Measurements from ENCODE around the gene CFAP74. TPM values are rescaled to one million over a fixed set of nuclear protein-coding genes. Genes with fewer than 3 reads are reported as not detected.

CFAP74 gene
- total RNA-seq, 1 donor from 2014 or later = 3.5 TPM

DNA sequence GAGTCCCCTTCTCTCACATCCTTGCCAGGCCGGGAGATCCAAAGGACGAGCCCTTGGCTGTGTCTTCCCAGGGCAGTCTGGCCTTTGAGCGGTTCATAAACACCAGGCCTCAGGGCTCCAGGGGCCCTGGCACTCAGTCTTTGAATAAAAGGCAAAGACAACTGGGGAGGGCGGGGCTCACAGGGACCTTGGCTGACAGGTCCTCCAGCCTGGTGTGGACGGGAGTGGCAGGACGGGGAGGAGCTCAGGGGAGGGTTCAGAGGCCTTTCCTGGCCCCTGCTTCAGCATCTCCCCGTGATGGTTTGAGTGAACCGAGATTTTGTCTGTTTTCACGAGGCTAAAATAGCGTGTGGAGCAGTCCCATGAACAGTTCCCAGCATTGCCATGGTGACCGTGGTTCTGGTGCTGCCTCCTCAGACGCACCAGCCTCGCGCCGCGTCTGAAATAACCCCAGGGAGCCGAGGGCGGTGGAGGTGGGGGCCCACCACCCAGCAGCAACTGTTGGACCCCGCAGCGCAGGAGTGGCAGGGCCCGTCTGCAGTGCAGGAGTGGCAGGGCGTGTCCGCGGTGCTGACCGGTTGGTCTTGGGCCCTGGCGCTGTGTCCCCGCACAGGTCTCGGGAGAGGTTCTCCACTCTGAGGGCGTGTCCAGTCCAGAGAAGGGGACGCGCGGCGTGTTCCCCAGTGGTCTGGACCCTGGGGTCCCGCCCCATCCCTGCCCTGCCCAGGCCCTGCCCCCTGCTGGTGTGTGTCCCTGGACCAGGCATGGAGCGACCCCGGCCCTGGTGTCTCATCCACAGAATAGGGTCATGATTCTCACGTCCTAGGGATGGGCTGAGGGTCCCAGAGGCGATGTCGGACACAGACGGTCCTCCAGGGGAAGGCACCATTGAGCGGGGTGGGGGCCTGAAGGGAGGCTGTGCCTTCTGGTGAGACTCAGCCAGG, 39.5 kb upstream of the CFAP74 start:
- ATAC-seq (no peak), DNase-seq (ENCODE audit: low spot score) (no peak)

DNA sequence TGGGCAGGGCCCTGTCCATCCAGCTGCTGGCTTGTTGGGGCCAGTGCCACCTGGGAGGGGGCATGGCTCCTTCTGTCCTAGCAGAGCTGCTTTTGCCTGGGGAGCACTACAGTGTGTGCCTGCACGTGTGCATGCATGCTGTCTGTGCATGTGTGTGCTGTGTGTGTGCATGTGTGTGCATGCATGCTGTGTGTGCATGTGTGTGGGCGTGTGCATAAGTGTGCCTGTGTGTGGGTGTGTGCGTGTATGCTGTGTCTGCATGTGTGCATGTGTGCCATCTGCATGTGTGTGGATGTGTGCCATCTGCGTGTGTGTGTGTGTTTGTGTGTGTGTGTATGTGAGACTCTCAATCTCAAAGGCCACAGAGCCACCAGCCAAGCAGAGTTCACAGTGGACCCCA, 38.3 kb upstream of the CFAP74 start:
- ATAC-seq = no peak
- DNase-seq (ENCODE audit: low spot score) = no peak

DNA sequence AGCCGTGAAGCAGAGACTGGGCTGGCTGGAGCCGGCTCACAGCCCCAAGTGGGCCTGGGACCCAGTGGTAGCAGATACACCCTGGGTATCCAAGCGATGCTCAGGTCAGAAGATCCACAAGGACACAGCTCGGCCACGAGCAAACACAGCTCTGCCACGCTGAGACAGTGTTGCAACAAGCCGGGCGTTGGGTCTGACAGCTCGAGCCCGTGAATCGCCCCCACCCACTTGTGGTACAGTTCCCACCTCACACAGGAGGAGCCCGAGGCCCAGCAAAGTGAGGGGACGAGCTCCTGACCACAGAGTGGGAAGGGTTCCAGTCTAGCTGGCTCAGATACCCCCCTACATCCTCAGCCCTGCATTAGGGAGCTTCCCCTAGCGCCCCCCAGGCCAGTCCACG, 37.7 kb upstream of the CFAP74 start:
- DNase-seq (ENCODE audit: low spot score) (no peak), ATAC-seq (no peak)

DNA sequence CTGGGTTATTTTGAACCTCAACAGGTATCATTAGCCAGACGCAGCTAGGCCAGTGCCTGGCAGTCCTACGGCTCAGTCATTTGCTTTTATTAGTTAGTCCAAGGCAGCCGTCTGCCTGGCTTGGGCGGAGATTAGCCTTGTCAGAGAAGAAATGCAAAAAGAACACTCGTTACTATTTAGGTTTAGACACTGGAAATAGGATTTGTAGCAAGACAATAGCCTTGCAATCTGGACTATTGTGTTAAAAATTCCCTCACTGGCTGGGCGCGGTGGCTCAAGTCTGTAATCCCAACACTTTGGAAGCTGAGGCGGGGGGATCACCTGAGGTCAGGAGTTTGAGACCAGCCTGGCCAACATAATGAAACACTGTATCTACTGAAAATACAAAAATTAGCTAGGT, 35.7 kb upstream of the CFAP74 start:
- ATAC-seq = no peak

DNA sequence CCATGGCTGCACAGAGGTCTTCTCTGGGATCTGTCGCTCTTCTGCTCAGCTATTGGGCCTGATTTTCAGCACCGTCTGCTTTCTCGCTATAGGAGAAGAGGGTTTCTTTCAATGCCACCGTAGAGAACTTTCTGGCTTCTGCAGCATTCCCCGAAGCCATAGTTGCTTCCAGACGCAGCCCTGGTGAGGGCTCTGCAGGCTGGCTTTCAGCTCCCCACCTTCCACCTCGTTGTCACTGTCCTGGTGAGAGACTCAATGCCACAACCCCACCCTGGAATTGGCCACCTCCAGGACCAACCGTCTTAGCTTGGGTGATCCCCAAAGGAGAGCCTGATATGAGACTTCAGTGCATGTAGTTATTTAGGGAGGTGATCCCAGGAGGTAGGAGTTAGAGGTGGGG, 34.6 kb upstream of the CFAP74 start:
- DNase-seq (ENCODE audit: low spot score) (no peak), ATAC-seq (no peak)

More for the DNA sequence above, 35.7 kb upstream of the CFAP74 start:
- no peak for DNase-seq (ENCODE audit: low spot score)

DNA sequence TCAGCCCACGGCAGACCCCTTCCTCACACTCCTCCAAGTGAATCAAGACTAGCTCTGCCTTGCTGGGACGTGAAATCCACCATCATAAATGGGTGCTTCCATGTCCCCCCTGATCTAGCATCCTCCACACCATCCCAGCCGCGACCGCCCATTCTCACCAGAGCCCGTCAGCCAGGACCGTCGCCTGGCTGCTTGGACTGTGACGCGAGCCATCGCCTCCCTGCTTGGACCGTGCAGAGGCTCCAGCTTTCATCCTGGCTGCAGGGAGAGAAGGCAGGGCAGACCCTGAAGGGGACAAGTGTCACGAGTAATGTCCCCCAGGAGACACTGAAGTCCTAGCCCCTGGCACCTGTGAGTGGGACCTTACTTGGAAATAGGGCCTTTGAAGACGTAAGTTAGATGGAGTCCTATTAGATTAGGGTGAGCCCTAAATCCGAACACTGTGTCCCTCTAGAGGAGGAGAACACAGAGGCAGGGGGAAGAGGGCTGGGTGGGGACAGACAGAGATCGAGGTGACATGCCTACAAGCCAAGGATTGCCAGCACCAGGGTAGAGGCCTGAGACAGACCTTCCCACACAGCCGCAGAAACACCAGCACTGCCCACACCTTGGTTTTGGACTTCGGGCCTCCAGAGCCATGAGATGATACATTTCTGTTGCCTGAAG, 33.9 kb upstream of the CFAP74 start:
- peak; percentile 14 for ATAC-seq
- DNase-seq (ENCODE audit: low spot score) = no peak

DNA sequence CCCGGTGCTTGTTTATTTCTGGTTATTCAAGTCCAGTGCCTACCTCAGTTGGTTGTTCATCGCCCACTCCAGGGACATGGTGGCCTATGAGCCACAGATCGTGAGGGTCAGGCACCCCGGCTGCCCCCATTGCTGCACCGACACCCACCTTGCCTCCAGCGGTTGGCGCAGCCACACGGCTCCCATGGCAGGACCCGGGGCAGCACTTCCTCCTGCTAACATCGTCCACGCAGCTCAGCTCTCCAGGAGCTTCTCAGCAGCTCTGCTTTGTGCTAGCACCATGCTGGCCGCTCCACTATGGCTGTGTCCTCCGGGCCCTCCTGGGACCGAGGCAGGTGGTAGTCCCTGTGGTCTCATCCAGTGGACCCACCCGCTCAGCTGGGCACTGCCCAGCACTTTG, 32.7 kb upstream of the CFAP74 start:
- DNase-seq (ENCODE audit: low spot score) (no peak), ATAC-seq (no peak)

DNA sequence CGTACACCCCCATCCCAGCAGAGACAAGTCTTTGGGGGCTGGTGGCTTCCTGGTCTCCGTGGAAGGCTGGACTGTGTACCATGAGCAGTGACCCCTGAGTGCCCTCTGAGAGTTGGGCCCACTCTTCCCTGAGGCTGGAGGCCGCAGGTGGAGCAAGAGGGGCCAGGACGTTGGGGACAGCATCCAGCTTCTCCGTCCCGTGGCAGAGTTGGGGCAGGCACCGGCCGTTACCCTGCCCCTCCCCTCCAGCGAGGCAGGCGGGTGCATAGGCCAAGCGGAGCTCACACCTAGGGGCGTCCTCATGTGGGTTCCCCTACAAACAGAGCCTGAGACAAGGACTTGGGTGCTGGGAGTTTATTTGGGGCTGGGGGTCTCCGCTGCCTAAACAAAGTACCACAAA, 29.6 kb upstream of the CFAP74 start:
- ATAC-seq (no peak), DNase-seq (ENCODE audit: low spot score) (no peak)

DNA sequence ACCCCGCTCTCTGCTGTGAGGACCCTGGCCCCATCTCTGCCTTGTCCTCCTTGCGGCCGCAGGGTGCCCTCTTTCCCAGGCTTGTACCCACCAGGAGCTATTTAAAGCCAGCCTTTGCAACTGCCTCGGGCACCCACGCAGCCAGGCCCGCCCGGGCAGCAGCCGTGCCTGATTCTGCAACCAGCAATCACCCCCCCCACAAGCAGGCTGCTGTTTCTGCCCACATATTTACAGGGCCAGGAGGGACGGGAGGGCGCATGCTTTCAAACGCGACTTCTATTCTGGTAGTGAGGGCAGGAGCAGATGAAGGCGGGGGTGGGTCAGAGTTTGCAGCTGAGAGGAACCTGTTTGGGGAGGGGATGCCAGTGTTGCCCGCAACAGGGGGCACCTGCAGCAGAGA, 29.2 kb upstream of the CFAP74 start:
- ATAC-seq = no peak
- no peak for DNase-seq (ENCODE audit: low spot score)

DNA sequence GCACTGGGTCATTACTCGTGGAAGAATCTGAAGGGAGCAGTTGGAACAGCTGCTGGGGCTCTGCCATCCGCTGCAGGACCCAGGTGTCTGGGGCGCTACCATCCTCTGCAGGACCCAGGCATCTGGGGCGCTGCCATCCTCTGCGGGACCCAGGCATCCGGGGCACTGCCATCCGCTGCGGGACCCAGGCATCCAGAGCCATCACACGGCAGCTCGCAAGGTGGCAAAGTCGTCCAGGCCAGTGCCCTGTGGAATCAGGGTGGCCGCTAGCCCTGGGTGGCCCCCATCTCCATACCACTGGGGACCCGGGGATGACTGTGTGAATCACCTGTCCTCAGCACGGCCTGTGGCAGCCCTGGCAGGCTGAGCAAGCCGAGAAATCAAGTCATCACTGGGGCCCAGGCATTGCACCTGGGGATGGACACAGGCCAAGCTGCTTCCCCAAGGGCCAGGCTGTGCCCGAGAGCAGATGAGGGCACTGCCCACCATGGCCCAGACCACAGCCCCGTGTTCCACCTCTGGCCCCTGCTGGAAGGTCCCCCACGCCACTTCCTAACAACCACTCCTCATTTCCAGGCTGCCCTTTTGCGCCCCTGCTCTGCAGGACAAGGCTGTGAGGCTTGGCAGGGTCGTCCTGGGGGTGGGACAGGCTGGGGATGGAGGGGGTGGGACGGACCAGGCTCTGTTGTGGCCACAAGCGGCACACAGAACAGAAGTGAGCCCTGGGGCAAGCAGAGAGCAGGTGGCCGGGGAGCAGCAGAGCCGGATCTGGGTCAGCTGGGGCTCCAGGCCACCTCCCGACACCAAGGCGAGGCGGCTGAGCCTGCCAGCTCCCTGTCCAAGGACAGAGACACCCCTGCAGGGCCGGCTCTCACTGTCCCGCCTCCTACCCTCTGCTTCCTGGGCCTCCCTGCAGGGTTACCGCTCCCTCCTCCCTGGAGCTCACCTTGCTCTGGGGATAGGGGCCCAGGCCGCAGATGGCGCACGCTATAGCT, 28.3 kb upstream of the CFAP74 start:
- DNase-seq (ENCODE audit: low spot score) (no peak), ATAC-seq (peak; percentile 36)

DNA sequence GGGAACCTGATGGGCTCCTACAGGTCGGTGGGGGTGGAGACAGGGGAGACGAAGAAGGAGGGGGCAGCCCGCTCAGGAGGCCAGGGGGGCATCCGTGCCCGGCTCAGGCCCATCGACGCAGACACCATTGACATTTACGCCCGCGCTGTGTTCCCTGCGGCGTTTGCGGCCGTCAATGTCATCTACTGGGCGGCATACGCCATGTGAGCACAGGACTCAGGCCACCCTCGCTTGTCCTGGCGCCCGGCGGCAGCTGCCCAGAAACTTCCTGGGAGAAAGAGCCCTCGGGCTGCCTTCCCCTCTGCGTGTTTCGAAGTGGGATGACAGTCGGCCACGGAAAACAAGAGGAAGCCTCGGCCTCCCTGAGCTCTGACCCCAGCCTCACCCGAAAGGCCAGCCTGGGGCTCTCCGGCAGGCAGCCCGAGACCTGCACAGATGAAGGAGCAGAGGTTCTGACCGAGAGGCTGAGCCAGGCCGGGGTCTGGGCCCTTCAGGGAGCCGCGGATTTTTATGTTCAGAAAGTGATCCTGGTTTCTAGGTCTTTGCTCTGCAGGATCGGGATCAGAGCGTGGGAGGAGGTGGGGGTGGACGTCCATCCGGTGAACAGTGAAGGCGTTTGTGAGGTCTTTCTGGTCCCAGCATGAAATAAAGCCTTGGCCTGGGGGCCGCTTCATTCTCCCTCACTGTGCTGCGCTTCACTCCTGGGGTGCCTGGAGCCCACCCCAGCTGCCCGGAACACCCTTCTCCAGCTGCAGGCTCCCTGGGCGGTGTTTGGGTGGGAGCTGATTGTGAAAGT, 26.7 kb upstream of the CFAP74 start:
- ATAC-seq (no peak), DNase-seq (ENCODE audit: low spot score) (no peak)

DNA sequence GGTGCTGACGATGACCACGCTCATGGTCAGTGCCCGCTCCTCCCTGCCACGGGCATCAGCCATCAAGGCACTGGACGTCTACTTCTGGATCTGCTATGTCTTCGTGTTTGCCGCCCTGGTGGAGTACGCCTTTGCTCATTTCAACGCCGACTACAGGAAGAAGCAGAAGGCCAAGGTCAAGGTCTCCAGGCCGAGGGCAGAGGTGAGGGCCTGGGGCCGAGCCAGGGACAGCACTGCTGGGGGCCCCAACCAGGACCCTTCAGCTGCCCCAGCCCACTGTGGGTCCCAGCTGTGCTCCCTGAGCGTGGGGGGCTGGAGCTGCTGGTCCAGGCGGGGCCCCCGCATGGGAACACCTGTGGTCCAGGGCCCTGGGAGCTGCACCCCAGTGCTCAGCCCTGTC, 26.0 kb upstream of the CFAP74 start:
- DNase-seq (ENCODE audit: low spot score) (no peak), ATAC-seq (no peak)

DNA sequence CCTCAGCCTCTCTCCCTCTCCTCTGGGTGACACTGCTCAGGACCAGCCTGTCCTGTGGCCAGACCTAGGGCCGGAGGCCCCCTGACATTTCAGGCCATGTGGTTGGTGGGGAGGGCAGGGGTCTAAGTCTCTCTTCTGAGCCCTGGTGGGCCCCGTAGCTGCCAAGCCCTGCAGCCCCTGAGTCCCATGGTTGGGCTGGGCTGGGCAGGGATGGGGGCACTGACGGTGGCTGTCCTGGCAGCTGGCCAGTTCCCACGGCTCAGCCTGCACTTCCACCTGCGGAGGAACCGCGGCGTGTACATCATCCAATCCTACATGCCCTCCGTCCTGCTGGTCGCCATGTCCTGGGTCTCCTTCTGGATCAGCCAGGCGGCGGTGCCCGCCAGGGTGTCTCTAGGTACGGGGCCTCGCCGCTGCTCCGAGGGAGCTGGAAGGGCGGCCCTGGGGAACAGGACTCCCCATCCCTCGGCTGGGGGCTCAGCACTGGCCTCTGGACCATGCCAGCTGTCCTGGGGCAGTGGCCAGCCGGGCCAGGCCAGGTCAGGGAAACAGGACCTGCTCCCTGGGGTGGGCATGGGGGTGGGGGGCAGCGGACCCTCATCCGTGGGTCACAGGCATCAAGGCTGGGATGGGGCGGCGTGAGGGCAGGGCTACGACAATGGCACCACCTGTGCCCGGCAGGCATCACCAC, 25.4 kb upstream of the CFAP74 start:
- DNase-seq (ENCODE audit: low spot score) = no peak

DNA sequence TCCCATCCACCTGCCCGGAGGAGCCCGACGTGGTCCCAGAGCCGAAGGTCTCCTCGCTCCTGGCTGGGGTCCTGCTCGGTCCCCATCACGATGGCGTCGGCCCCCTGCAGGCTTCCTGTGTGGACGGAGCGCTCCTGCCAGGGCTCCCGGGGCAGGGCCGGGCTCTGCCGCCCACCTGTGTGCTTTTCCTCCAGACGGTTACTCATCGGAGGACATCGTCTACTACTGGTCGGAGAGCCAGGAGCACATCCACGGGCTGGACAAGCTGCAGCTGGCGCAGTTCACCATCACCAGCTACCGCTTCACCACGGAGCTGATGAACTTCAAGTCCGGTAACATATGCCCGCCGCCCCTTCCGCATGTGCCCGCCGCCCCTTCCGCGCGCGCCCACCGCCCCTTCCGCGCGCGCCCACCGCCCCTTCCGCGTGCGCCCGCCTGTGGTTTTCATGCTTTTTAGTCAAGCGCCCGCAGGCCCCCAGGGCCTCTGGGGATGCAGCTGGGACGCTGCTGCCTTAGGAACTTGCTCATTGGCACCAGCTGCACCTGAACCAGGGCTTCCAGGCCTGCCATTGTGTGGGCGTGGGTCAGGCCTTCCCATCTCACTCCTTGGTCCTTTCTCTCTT, 24.5 kb upstream of the CFAP74 start:
- ATAC-seq = no peak
- no peak for DNase-seq (ENCODE audit: low spot score)

More for the DNA sequence above, 25.4 kb upstream of the CFAP74 start:
- no peak for ATAC-seq

DNA sequence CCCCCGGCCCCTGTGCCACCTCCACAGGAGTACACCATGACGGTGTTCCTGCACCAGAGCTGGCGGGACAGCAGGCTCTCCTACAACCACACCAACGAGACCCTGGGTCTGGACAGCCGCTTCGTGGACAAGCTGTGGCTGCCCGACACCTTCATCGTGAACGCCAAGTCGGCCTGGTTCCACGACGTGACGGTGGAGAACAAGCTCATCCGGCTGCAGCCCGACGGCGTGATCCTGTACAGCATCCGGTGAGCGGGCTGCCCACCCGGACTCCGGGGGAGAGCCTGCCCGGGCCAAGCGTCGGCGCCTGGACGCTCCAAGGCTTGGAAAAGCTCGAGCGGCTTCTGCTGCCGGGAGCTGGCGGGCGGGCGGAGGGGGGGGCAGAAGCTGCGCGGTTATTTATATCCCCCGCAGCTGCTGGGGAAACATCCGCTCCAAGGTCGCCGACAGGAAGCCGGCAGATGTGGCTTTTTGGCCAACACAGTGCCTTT, 21.9 kb upstream of the CFAP74 start:
- ATAC-seq (peak; percentile 52), DNase-seq (ENCODE audit: low spot score) (no peak)

DNA sequence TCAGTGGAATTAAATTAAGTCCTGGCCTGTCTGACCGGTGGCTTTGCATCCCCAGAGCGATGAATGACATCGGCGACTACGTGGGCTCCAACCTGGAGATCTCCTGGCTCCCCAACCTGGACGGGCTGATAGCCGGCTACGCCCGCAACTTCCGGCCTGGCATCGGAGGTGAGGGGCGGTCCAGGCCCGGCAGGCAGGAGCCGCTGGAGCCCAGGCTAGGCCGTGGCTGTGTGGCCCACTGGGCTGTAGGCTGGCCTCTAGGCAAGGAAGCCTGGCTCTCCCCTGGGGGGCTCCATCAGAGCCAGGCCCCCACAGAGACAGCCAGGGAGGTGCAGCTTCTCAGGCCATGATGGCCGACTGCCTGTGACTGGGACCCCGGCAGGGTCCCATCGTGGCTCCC, 21.3 kb upstream of the CFAP74 start:
- ATAC-seq = no peak
- no peak for DNase-seq (ENCODE audit: low spot score)

DNA sequence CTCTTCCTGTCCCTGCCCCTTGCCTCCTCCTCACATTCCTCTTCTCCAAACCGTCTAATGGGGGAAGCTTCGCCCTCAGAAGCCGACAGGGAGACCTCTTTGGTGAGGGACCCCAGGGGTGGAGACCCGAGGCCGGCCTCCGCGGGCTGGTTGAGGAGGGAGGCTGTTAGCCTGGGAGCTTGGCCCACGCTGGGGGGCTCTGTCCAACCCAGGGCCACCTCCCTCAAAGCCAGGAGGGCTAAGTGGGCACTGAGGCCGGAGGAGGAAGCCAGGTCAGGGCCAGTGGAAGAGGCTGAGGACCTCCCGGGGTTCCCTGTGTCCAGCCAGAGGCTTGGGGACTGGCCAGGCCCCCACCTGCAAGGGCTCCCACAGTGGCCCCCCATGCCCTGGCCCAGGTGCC, 20.9 kb upstream of the CFAP74 start:
- DNase-seq (ENCODE audit: low spot score) = no peak
- no peak for ATAC-seq

DNA sequence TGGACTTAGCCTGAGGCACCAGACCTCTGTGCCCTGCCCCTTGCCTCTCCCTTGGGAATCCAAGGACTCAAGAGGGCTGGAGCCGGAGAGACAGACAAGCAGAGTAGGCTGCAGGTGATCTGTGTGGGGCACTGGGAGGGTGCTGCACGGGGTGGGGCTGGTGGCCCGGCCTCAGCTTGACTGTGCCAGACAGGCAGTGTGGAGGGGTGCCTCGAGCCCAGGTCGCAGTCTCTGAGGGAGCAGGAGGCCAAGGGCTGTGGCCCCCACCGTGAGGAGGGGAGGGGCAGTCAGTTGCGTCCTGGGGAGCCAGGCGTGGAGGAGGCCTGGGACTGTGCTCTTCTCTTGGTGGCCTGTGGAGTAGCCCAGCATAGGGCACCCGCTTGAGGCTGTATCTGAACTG, 19.6 kb upstream of the CFAP74 start:
- DNase-seq (ENCODE audit: low spot score) = no peak
- no peak for ATAC-seq

Measured in left lobe of liver (tissue), 2 donors.